ENCODE results near the gene WASHC2A.
"Not testable (repeated sequence)": the region's sequence is repeated elsewhere in the genome, so short reads cannot be mapped to it uniquely, and the experiment has no call there.

DNA sequence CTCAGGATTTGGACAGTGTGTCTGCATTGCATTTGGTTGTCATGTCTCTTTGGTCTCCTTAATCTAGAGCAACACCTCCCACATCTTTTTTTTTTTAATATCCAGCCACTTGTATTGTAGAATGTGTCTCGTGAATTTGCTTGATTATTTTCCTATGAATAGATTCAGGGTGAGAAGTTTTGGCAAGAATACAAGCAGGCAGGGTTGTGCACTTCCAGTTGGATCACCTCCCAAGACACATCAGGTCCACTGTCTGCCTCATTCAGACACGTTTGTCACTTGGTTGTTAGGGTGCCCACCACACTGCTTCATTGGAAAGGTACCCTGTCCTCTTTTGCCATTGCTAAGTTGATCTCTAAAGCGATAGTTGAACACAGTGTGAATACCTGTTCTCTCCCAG is 30.9 kb downstream of the WASHC2A start:
- TF ChIP-seq, protein P1, sequence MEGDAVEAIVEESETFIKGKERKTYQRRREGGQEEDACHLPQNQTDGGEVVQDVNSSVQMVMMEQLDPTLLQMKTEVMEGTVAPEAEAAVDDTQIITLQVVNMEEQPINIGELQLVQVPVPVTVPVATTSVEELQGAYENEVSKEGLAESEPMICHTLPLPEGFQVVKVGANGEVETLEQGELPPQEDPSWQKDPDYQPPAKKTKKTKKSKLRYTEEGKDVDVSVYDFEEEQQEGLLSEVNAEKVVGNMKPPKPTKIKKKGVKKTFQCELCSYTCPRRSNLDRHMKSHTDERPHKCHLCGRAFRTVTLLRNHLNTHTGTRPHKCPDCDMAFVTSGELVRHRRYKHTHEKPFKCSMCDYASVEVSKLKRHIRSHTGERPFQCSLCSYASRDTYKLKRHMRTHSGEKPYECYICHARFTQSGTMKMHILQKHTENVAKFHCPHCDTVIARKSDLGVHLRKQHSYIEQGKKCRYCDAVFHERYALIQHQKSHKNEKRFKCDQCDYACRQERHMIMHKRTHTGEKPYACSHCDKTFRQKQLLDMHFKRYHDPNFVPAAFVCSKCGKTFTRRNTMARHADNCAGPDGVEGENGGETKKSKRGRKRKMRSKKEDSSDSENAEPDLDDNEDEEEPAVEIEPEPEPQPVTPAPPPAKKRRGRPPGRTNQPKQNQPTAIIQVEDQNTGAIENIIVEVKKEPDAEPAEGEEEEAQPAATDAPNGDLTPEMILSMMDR (IDR thresholded peaks at IDR 0.05), result not testable (repeated sequence)
- TF ChIP-seq POLR2A (IDR thresholded peaks at IDR 0.05), result not testable (repeated sequence)
